ENCODE data around the gene ANKK1.

Gene ANKK1

GRCh38 chr11:113410414-113411135 lies 23.0 kb downstream of the ANKK1 start:
- DNase-seq = no peak

- no peak for DNase-seq
Observed at GRCh38 chr11:113411536-113411935, 24.0 kb downstream of the ANKK1 start.

- DNase-seq = no peak
Observed at GRCh38 chr11:113412675-113413074, 25.1 kb downstream of the ANKK1 start.

GRCh38 chr11:113415343-113415742 lies 27.8 kb downstream of the ANKK1 start:
- DNase-seq = no peak

GRCh38 chr11:113417428-113417827 lies 29.8 kb downstream of the ANKK1 start:
- DNase-seq = no peak

- no peak for DNase-seq
Observed at GRCh38 chr11:113419454-113420003, 31.9 kb downstream of the ANKK1 start.

GRCh38 chr11:113420808-113421207 lies 33.2 kb downstream of the ANKK1 start:
- DNase-seq = no peak

- DNase-seq = no peak
Observed at GRCh38 chr11:113426686-113427085, 39.1 kb downstream of the ANKK1 start.

GRCh38 chr11:113431746-113432145 lies 44.2 kb downstream of the ANKK1 start:
- no peak for DNase-seq

GRCh38 chr11:113435190-113435968 lies 47.8 kb downstream of the ANKK1 start:
- no peak for DNase-seq

GRCh38 chr11:113436672-113437252 lies 49.2 kb downstream of the ANKK1 start:
- DNase-seq = no peak

GRCh38 chr11:113440816-113441215 lies 53.2 kb downstream of the ANKK1 start:
- DNase-seq = no peak

- DNase-seq = no peak
Observed at GRCh38 chr11:113444502-113445123, 57.0 kb downstream of the ANKK1 start.

- no peak for DNase-seq
Observed at GRCh38 chr11:113446112-113446511, 58.5 kb downstream of the ANKK1 start.

- no peak for DNase-seq
Observed at GRCh38 chr11:113446938-113447337, 59.4 kb downstream of the ANKK1 start.

GRCh38 chr11:113447621-113448315 lies 60.2 kb downstream of the ANKK1 start:
- DNase-seq = peak in 1 of 2 donors; percentile 21

GRCh38 chr11:113448316-113448677 lies 60.7 kb downstream of the ANKK1 start:
- no peak for DNase-seq

- no peak for DNase-seq
Observed at GRCh38 chr11:113449743-113450142, 62.2 kb downstream of the ANKK1 start.

Measured in inflammatory macrophage (primary cell).